Inferior parietal cortex (tissue), 1 donor: ENCODE results near the gene PCDHGB2.
A peak's percentile ranks its signal among the peaks of the same experiment; 100 is the strongest.
"Not testable (repeated sequence)": the region's sequence is repeated elsewhere in the genome, so short reads cannot be mapped to it uniquely, and the experiment has no call there.

Experiments
- DNase-seq: peaks from one replicate; pipeline ENCODE4 v3.0.0-alpha.2; 2016; ENCODE audit errors: extremely low spot score

Gene PCDHGB2

GRCh38 chr5:141384471-141385267 lies 24.9 kb downstream of the PCDHGB2 start:
- DNase-seq: no peak

- not testable (repeated sequence) for DNase-seq
These were observed 27.9 kb downstream of the PCDHGB2 start, which contains the start of gene PCDHGB4 for GRCh38 chr5:141387557-141388311. PCDHGB4 (plus strand) TSS chr5:141387698; CDS start chr5:141387885, 187 bp downstream.

- DNase-seq: no peak
These were observed 28.9 kb downstream of the PCDHGB2 start for GRCh38 chr5:141388661-141389060.

- no peak for DNase-seq
These were observed 29.6 kb downstream of the PCDHGB2 start for GRCh38 chr5:141389153-141390042.

GRCh38 chr5:141392429-141393198 lies 32.8 kb downstream of the PCDHGB2 start, which contains the start of gene PCDHGA8:
PCDHGA8 (plus strand) TSS chr5:141392633; CDS start chr5:141392814, 181 bp downstream.
- DNase-seq: no peak

- no peak for DNase-seq
These were observed 33.5 kb downstream of the PCDHGB2 start for GRCh38 chr5:141393267-141393666.

GRCh38 chr5:141394401-141395187 lies 34.8 kb downstream of the PCDHGB2 start:
- not testable (repeated sequence) for DNase-seq

GRCh38 chr5:141397756-141398551 lies 38.2 kb downstream of the PCDHGB2 start, which contains the start of gene PCDHGB5:
PCDHGB5 (plus strand) TSS chr5:141397947; CDS start chr5:141398128, 181 bp downstream.
- not testable (repeated sequence) for DNase-seq

GRCh38 chr5:141398608-141399007 lies 38.8 kb downstream of the PCDHGB2 start:
- DNase-seq: no peak

GRCh38 chr5:141399555-141400258 lies 39.9 kb downstream of the PCDHGB2 start:
- DNase-seq: no peak

GRCh38 chr5:141402553-141403243 lies 42.9 kb downstream of the PCDHGB2 start, which contains the start of gene PCDHGA9:
PCDHGA9 (plus strand) TSS chr5:141402778; CDS start chr5:141402953, 175 bp downstream.
- DNase-seq: peak; percentile 31

- DNase-seq: no peak
These were observed 43.6 kb downstream of the PCDHGB2 start for GRCh38 chr5:141403387-141403786.

- not testable (repeated sequence) for DNase-seq
These were observed 48.2 kb downstream of the PCDHGB2 start, which contains the start of gene PCDHGB6 for GRCh38 chr5:141407790-141408505. PCDHGB6 (plus strand) TSS chr5:141408021; CDS start chr5:141408203, 182 bp downstream.

GRCh38 chr5:141409598-141410306 lies 50.0 kb downstream of the PCDHGB2 start:
- DNase-seq: no peak

- no peak for DNase-seq
These were observed 51.8 kb downstream of the PCDHGB2 start for GRCh38 chr5:141411575-141411974.
